GM12865 (cell line): ENCODE results near the gene TTLL10.

ENCODE experiments used
- DNase-seq: peaks from one replicate; pipeline ENCODE4 v3.0.0; 2010; ENCODE audit warnings: low read depth
- H3K4me3 ChIP-seq: 2 replicates; pipeline ENCODE4 v1.5.1; 2011; ENCODE audit warnings: mild to moderate bottlenecking, low read depth, low read length, control low read depth
- TF ChIP-seq, protein P1 (sequence below): IDR thresholded peaks from 2 replicates; pipeline ENCODE4 v1.5.1; 2011; ENCODE audit warnings: low read length, control low read depth, low read depth, inconsistent platforms; ENCODE audit not compliant: insufficient read depth; ENCODE audit errors: missing control alignments

Gene TTLL10

DNA sequence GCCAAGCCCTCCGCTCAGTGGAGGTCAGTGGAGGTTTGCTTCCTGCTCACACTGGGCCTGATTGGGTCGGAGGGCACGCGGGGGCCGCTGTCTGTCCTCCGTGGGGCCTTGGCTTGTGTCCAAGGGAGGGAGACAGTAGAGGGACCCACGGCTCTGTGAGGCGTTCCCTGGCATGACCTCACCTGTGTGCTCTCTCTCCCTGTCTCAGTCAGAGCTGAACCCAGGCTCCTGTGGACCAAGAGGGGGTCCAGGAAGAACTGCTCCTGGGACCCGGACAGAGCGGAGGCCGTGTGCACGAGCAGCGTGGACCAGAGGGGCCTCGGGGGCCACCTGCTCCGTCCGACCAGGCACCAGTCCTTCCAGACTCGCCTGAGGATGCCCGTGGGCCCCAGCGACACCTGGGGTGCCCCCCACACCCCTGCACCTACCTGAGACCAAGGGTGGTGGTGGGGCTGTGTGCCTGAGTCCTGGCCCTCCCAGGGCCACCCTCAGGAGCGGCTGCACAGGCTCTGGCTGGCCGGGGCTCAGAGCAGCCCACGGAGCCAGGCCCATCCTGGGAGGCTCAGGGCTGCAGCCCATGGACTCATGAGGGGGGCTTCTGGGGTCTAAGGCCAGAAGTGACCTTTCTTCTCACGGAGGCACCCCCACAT is 13.3 kb upstream of the TTLL10 start:
- DNase-seq = no peak
- H3K4me3 ChIP-seq = no peak overlapping the region
- TF ChIP-seq, protein P1, sequence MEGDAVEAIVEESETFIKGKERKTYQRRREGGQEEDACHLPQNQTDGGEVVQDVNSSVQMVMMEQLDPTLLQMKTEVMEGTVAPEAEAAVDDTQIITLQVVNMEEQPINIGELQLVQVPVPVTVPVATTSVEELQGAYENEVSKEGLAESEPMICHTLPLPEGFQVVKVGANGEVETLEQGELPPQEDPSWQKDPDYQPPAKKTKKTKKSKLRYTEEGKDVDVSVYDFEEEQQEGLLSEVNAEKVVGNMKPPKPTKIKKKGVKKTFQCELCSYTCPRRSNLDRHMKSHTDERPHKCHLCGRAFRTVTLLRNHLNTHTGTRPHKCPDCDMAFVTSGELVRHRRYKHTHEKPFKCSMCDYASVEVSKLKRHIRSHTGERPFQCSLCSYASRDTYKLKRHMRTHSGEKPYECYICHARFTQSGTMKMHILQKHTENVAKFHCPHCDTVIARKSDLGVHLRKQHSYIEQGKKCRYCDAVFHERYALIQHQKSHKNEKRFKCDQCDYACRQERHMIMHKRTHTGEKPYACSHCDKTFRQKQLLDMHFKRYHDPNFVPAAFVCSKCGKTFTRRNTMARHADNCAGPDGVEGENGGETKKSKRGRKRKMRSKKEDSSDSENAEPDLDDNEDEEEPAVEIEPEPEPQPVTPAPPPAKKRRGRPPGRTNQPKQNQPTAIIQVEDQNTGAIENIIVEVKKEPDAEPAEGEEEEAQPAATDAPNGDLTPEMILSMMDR = no peak

DNA sequence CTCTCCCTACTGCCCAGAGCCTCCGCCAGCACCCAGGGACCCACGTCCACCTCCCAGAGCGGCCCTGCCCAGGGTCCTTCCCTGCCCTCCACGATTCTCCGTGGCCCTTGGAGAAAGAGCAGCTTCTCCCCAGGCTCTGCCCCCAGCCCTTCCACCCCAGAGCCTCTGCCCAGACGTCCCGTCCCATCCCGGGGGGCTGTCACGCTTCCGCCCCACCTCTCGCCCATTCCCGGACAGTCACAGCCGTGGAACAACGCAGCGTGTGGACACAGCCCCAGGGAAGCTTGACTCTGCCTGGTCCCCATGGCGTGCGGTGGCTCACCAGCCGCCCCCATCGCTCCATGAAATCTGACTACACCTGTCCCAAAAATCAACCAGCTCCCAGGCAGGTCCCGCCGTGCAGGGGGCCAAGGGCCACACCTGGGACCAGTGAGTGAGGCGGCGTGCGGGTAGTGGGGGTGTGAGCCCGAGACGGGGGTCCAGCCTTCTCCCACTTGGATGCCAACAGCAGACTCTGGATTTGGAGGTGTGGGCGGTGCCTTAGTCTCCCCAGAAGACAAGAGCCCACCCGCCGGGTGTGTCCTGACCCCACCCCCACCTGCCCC is 12.5 kb upstream of the TTLL10 start:
- DNase-seq = no peak
- TF ChIP-seq, protein P1 = no peak

DNA sequence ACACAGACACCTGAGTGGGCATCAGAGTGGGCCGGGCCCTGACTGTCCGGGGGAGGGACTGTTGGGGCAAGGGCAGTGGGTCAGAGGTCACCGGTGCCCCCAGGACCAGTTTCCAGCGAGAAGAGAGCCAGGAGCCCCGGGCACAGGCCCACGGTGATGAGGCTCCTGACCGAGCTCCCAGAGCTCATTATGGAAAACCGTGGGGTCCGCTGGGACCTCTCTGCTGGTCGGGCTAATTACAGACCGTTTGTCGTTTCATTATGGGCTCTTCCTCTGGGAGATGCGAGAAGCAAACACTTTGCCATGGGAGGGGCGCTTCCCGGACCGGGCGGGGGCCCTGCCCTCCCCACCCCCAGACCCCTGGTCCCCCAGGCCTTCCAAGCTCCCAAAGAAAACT is 12.0 kb upstream of the TTLL10 start:
- DNase-seq = no peak
- TF ChIP-seq, protein P1 = no peak
- no peak overlapping the region for H3K4me3 ChIP-seq

More for the DNA sequence above, 12.5 kb upstream of the TTLL10 start:
- no peak overlapping the region for H3K4me3 ChIP-seq

DNA sequence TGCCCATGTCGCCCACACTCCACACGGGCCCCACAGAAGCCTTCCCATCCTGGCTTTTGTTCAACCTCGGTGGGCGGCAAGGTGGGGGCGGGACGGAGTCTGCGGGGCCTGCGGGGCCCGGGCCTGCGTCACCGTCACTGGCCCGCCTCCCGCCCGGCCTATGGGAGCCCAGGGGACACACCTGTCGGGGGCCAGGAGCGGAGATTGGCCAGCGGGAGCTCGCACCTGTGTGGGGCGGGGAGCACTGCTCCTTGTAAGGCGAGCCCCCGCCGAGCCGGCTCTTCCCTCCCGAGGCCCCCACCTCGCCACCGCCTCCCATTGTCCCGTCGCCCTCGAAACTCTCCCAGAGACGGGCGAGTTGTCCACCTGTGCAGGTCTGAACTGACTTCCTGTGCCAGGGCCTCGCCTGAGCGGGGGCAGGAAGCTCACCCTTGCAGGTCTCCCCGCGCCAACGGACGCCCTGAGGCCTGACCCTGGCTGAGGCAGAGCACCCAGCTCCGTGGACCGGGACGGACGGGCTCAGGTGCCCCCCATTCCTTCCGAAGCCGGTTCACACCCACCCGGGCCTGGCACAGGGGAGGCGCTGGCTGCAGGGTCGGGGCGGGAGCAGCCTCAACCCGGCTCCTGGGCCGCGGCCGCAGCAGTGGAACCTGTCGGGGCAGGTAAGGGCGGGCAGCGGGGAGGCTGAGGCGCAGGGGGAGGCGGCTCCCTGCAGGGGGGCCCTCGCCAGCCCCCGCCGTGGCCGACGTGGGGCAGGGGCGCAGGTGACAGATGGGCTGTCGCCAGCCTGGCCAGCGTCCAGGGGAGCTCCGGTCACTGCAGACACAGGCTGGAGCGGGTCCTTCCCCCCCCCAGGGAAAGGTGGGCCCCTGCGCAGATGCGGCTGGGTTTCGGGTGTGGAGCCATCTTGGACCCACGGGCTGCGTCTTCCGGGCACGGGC is 10.8 kb upstream of the TTLL10 start:
- TF ChIP-seq, protein P1 = no peak
- no peak for DNase-seq
- no peak overlapping the region for H3K4me3 ChIP-seq

DNA sequence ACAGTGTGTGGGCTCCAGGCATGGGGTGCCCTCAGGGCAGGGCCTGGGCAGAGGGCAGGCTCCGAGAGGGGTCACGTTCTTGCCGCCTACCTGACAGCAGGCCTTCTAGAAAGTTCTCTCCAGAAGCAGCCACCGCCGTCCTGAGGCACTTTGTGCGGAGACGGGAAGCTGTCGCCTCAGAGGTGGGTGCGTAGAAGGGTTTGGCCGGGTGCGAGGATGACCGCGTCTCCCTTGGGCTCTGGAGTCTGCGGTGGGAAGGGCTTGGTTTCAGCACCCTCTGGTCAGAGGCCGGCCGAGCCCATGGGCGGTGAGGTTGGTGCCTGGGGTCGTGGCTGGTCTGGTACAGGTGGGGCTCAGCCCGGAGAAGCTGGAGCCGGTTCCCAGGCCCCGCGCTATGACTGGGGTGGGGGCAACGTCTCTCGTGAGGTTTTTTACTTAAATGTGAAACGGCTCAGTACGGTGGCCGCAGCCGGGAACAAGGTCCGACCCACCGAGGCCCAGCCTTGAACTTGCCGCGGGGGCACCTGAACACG is 10.1 kb upstream of the TTLL10 start:
- no peak for DNase-seq
- H3K4me3 ChIP-seq = no peak overlapping the region
- TF ChIP-seq, protein P1 = no peak

DNA sequence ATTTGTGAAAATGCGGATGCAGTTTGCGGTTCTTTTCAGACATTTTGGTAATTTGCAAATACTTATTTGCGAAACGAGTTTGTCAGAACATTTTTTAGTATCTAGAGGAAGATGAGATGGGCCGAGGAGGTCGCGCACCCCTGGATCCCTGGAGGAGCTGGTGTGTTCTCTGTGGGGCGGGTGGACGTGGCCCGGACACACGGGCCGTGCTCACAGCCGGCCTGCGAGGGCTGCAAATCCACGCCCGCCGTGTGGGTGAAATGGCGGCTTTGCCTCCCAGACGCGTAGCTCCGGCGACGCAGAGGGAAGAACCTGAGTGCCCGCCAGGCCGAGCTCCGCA is 9.3 kb upstream of the TTLL10 start:
- no peak overlapping the region for H3K4me3 ChIP-seq
- TF ChIP-seq, protein P1 = no peak
- no peak for DNase-seq
